AML-193 (cell line): ENCODE data around the gene LHFPL2.
A peak's percentile ranks its signal among the peaks of the same experiment; 100 is the strongest.

ENCODE experiments used
- DNase-seq, 2 experiments: peaks; one replicate each; lab custom pipeline; 2025; lab: John Stamatoyannopoulos, UW

Gene LHFPL2

GRCh38 chr5:78595458-78595921 lies 53.1 kb downstream of the LHFPL2 start:
- no peak for DNase-seq

DNA sequence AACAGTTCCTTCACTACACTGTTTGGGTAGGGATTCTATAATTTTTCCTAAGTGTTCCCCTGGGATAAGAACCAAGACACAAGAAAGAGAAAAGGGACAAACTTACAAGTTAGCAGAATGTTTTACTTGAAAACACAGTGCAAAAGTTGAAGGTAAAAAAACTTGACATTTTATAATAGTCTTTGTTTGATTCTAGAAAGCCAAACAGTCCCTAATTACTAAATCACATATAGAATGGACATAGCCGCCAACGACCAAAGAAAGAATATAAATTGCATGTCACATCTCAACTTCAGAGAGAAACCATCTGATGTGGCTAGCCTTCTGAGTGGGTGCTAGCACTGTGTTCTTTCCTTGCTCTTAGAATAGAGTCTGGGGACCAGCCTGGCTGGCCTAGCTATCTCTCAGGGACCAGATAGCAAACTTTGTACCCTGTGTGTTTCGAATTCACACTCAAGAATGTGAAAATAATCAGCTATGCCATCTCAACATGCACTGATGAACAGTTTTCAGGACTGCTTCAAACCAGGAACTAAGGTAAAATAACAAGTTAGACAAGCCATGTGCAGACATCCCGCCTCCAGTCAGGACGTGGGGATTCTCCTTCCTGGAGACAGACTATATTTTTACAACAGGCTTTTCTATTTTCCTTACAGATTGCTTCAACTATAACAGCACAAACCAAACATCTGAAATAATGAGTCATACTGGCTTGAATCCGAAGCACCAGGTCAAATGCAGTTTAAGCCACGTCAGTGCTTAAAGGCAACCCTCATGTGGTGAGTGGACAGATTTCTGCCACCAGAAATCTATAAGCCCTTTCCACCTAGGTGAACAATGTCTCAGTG lies 53.7 kb downstream of the LHFPL2 start:
- DNase-seq = no peak

GRCh38 chr5:78594021-78594420 lies 54.6 kb downstream of the LHFPL2 start:
- no peak for DNase-seq

DNA sequence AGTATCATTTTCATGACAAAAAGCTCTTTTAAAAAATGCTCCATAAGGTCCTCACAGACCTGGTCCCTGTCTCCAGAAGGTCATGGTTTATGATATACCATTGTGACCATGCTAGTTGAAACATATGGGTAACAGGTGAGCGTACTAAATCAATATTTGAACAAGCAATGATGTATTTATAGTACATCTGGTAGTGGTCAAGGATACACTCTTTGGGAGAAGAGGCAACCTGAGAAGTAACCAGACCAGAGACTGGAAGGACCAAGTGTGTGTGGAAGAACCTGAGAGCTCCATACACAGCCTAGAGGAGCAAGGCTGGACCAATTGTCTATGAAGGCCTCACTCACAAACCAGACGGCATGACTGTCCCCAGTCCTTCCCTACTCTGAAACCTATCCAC lies 55.1 kb downstream of the LHFPL2 start:
- DNase-seq = no peak

DNA sequence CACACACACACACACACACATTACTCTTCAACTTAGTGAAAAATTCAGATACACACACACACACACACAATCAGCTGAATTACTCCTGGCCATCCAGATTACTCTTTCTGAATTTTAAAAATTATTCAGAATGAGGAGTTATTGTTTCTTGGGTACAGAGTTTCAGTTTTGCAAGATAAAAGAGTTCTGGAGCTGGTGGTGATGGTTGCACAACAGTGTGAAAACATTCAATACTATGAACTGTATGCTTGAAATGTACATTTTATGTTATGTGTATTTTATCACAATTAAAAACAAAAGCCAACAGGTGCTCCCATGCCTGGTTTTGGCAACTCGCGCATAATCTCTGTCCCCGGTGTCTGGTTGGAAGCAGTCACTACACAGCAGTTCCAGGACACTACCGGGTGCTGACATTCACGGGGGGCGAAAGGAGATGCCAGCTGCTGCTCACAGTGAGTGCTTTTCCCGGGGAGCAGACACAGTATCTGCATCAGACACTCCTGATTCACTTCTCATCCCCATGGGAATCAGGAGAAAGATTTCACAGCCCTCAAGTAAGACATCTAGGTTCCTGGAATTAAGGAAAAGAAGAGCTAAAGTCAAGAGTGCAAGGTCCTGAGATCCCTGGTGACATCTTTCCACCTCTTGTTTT lies 55.7 kb downstream of the LHFPL2 start:
- DNase-seq = no peak

DNA sequence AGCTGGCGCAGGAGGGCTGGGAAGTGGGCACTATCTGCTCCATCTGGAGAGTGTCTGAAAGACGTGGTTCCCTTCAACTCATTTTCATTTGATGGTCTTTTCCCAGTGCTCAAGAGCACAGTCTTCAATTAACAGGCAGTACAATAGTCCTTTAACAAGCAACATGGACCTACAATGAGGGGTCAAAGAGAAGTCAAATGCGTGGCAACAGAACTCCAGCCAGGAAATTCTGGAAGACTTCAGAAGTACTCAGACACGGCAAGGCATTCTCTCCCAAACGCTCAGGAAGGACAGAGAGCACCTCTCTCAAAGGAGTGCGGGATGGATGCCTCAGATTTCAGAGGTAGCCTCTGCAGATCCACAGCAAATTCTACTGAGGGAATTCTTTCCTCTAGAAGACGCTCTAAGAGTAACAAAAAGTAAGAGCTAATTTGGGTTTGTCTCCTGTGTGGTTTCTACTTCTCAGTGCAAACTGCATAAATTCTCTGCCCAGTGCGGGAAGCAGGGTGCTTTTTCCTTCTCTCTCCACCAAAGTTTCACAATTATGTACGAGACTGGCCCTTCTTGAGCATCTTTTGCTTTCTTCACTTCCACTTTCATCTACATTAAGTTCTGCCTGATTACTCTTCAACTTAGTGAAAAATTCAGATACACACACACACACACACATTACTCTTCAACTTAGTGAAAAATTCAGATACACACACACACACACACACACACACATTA lies 56.4 kb downstream of the LHFPL2 start:
- DNase-seq = no peak

DNA sequence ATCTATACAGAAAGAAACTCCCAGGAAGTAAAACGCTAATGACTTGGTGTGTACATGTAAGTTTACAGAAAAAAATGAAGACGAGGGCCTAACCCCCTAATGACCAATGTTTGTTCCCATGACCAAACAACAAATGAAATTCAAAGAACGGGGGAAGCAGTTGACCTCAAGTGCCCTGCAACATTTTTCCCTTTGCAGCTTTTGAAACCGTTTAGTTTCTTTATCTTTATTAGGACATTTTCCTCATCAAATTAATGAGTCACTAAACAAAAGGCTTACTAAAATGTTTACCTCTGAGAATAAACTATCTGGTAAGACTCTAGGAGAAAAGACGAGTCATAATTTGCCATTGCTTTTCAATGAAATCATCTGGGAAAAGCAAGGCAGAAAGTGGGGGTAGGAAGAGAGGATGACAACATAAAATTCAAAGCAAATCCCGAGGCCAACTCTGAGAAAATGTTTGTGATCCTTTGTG lies 57.4 kb downstream of the LHFPL2 start:
- DNase-seq = no peak

GRCh38 chr5:78589923-78590322 lies 58.6 kb downstream of the LHFPL2 start:
- DNase-seq = no peak

DNA sequence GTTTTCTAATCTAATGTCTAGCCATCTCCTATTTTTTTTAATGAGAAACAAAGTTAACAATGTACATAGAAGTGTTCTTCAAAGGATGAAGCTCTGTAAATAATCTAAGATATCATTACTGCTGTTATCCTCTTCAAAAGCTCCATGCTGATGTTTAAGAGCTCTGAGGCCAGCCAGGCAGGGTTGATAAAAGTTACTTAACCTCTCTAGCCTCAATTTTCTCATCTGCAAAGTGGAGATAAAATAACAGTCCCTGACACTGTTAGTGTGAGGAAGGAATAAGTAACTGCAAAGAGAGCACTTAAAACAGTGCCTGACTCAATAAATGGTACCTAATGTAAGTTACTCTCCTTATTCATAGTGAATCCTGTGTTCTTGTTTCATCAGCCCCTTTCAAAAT lies 60.1 kb downstream of the LHFPL2 start:
- no peak for DNase-seq

DNA sequence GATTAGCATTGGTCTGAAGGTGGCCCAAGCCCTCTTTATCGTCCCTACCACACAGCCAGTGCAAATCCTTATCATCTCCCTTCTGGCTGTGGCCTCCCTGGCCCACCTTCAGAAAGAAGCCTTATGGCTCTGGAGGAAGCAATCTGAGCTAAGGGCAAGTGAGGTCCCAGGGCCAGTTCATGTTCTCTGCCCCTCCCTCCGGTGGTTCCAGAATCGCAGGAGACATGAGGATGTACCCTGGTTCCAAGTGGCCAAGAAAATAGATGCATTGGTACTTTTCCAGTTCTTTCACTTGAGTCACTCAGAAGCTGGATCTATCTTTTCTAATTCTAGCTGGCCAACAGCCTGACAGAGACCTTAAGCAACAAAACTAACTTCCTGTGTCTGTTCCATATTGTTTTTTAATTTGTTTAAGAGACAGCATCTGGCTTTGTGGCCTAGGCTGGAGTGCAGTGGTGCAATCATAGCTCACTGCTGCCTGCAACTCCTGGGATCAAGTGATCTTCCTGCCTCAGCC lies 60.7 kb downstream of the LHFPL2 start:
- DNase-seq = peak; percentile 67 to 71

GRCh38 chr5:78587081-78587774 lies 61.3 kb downstream of the LHFPL2 start:
- no peak for DNase-seq

- DNase-seq = peak; percentile 65 to 72
Measured at GRCh38 chr5:78586251-78586650, 62.3 kb downstream of the LHFPL2 start.

DNA sequence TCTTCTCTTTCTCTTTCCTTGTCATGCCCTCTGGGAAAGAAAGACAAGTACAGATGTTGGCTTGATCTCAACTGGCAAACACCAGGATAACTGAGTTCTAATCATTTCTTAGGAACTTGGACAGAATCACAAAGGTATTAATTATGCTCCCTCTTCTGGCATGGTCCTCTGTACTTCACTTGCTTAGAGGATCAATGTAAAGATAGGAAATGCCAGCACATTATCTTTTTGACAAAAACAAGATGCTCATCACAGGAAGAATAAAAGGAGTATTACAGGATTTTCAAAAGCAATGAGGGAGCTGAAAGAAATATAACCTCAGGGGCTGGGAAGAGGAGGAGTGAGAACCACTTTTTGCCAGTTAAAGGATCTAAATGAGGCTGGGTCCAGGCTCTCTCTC lies 70.6 kb downstream of the LHFPL2 start:
- no peak for DNase-seq

DNA sequence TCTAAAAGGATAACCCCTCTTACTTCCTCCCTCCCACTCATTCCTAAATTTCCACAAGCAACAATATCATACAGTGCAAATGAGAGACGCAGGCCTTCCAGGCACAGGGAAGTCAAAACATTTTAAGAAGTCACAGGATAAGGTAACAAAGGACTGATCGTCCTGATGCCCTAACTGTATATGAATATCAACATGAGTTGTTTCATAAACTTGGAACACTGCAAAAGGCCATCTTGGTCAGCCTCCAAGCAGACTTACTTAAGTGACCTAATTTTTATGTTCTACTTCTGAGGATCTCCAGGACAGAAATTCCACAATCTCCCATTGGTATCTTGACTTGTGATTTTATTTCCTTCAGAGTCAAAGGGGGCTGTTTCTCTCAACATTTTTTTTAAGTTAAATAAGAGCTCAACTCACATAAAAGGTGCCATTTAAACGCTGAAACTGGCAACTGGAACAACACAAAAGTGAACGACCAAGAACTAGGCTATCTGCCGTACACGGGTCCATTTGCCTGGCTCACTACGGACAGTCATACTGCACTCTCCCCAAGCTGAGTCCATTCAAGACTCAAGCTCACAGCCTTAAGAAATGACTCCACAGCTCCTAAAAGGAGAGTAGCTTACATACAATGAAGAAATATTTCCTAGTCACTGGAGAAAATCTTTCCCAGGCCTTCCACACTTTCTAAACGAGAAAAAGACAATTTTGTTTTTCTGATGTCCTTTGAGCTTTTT lies 71.3 kb downstream of the LHFPL2 start:
- DNase-seq = no peak

DNA sequence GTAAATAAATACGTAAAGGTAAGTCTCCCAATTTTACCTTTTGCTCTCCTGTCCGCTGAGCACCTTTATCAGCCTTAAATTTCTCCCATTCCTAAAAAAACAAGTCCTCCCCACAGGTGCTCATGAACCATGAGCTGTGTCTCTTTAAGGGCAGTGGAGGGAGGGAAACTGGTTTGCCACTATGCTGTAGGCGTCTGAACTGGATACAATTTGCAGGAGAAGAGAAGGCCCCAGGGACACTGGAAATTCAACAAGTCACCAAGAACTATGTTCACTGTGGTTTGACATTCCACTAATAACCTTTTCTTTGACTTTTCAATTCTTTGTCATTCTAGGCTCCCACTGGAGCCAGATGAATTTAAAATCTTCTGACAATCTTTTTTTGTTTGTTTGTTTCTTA lies 72.2 kb downstream of the LHFPL2 start:
- DNase-seq = no peak

- no peak for DNase-seq
Measured at GRCh38 chr5:78574731-78575161, 73.8 kb downstream of the LHFPL2 start.

DNA sequence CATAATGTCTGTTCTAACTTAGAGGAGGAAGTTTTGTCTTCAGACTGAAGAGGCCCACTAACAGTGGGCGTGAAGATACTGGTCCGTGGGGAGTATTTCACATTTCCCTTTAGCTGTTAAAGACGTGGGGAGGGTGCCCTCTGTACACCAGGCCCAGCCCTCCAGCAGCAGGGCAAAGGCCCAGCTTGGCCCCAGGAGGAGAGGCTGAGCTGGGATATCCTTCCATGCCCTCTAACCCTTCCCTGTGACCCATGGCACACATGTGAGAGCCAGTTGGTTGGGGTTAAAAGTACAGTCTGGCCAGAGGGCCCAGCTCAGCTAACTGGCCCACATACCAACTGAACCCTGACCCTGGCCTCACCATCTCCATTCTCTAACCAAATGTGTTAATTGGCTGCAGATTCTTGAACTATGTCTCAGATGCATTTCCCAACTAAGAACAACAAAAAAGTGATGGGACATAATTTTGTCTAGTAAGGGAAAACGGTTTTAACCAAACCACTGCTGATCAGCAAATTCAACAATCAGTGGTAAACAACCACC lies 74.4 kb downstream of the LHFPL2 start:
- DNase-seq = no peak

DNA sequence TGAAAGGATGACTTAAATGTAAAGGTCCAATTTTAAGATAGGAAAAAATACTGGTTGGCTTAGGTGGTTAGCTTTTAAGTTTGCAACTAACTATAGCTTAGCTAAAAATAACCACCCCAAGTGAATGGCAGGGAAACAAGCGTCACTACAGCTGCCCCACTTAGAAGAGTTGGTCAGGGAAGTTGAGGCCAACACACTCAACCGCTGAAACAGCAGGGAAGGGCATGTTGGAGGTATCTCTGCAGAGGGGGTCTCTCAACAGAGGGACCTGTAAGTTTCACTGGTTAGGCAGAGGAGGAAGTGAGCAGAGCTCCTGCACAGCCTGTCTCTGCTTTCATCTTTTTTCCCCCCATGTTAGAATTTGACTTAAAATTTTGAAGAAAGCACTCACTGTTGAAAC lies 75.3 kb downstream of the LHFPL2 start:
- no peak for DNase-seq

DNA sequence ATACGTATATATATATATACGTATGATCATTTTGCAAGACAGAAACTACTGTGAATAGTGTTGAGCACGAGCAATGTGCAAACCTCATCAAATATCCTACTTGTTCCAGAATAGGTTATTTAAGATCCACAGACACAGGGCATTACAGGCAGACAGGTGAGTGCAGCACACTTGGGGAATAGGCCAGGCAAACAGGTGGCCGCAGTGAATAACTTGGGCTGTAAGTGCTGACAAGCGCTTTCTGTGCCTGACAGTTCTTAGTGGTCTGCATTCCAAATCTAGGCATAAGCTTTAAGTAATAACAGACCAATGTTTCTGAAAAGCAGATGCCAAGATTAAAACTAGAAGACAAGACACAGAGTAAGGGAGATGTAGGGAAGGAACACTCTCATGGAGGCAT lies 77.9 kb downstream of the LHFPL2 start:
- no peak for DNase-seq

DNA sequence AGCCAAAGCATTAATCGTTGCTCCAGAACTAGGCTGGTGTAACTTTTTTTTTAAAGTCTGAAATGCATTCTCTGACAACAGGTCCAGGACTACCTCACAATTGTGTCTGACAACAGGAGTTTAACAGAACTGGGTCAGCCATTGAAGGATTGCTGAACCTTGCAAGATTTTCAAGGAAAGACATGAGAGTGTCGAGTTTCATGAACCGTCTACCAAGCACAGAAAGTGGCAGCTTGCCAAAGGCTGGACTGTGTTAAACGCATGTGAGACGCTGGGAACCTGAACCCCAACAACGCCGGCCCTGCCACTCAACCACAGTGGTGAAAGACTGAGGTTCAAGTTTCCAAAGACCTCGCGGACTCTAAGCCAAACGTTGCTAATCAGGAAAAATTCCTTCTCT lies 79.1 kb downstream of the LHFPL2 start:
- DNase-seq = no peak

GRCh38 chr5:78568676-78569075 lies 79.9 kb downstream of the LHFPL2 start:
- DNase-seq = no peak
